HT-29 (cell line): Measurements from ENCODE around the gene ZNF19. TPM values are rescaled to one million over a fixed set of nuclear protein-coding genes. Genes with fewer than 3 reads are reported as not detected.
A peak's percentile ranks its signal among the peaks of the same experiment; 100 is the strongest.

Experiments
- DNase-seq: peaks from one replicate; pipeline ENCODE4 v3.0.0-alpha.2; 2015; ENCODE audit warnings: low spot score
- total RNA-seq: library from RNA; depleted of rRNA; stranded (reverse); fragments of >200 nt; shearing (Covaris generic); gene quantifications from 2 replicates; pipeline ENCODE4 v1.2.3, GENCODE V29; 2014

The ZNF19 gene
- total RNA-seq, 1 experiment from 2014 or later, result 3.5 TPM

DNA sequence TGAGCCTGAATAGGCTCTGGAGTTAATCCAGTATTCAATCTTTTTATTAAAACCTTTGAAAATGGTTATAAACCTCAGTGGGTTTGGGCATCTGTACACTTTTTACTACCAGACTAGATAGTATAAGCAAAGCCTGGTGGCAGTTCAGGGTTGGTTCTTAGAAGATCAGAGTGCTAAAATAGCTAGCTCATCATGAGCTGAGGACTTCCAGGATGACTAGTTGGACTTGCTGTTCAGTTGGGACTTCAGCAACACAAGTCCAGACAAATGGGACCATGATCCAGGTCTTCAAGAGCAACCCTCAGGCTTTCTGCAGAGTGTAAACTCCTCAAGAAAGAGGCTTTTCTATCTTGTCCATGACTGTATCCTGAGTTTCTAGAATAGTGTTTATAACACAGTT is 1.2 kb upstream of the ZNF19 start:
- no peak for DNase-seq

DNA sequence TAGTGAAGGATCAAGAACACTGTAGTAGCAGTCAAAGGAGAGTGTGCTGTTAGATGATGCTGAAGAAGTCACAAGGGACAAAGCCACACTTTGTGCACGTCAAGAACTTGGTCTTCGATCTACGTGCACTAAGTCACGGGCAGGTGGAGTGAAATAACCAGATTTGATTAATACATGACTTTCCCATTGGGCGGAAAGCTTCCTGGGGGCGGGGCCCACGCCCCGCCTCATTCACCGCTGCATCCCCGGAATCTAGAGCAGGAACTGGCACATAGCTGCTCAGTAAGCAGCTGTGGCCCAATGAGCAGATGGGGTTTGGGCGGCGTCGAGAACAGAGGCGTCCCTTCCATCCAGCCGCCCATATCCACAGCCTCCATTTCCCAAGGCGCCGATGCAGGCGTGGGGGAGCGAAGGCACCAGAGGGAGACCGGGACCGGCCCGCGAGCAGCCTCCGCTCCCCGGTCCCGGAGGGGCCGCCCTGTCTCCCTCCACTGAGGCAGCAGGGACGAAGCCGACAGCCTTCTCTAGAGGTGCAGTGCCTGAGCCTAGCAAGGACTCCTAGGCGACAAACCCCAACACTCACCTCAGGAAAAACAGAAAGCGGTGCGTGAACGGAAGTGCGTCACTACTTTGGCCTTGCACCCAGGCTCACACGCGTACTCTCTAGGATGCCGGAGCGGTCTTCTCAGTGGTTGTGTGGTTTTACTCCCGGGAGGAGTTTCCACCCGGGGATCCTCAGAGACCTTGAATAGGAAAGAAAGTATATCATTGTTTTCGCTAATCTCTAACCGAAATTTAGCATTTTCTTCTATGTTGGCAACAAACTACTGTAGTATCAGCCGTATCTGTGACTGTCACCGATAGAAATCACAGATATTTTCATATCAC is 4.9 kb downstream of the ZNF19 start:
- peak; percentile 92 for DNase-seq

DNA sequence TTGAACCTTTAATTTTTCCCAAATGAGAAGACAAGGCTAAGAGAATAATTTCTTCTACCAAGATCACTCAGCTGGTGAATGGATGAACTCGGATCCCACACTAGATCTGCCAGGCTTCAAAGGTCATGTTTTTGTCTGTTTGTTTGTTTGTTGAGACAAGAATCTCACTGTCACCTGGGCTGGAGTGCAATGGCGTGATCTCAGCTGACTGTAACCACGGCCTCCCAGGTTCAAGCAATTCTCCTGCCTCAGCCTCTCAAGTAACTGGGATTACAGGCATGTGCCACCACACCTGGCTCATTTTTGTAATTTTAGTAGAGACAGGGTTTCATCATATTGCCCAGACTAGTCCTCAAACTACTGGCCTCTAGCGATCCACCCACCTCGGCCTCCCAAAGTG is 6.6 kb downstream of the ZNF19 start:
- no peak for DNase-seq

DNA sequence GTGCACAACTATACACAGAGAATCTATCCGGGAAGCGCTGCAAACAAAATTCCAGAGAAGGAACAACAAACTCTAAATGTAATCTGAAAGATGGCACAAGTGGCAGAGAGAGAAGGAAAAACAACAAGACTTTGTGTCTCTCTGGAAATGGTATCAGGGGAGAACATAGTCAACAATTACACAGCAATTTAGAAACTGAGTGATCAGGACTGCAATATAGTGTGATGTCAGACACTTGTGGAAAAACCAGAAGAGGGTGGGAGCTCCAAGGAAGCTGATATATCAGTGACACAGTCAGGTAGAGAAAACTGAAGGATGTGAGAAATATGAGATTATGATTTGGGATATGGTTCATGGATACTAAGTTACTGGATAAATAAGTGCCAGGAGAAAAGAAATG is 8.2 kb downstream of the ZNF19 start:
- no peak for DNase-seq

DNA sequence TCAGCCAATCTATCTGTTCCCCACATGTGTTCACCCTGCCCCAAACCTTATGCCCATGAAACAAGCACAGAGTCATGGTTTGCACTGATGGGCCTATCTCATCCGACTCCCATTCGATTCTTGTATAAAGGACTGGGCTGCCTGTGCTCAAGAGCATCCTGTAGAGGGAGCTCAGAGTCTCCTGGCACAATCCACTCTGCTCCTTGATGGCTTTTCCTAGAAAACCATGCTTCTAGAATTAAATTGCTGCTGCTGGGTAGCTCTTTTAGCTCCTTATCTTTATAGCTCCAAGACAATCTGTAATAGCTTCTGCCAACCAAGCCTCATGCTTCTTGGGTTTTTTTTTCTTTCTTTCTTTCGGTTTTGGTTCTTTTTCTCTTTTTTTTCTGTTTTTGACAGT is 9.7 kb downstream of the ZNF19 start:
- peak; percentile 60 for DNase-seq

DNA sequence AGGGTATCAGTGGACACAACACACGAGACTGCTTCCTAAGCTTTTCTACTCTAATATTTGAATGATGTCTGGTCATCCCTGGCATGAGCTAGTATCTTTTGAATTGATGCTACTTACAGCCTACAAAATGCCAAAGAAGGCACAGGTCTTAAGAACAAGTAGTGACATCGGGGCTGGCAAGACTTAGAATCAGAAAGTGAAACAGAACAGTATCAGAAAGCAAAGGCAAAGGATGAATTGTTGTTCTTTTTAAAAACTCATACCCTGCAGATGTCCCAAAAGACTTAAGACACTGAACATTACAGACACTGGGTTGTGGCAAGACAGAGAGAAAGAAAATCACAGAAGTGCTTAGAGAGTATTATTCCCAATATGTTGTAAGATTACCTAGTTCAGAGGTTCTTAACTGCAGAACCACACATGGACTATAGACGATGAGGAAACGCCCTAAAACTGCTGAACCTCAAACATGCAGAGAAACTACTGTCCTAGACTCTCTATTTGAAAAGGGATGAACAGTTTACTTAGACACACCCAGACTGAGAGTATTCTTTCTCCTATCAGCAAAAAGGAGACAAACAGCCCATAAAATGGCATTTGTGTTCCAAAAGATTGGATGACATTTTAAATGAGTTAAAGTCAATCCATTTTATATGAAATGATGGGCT is 12.5 kb downstream of the ZNF19 start:
- no peak for DNase-seq

DNA sequence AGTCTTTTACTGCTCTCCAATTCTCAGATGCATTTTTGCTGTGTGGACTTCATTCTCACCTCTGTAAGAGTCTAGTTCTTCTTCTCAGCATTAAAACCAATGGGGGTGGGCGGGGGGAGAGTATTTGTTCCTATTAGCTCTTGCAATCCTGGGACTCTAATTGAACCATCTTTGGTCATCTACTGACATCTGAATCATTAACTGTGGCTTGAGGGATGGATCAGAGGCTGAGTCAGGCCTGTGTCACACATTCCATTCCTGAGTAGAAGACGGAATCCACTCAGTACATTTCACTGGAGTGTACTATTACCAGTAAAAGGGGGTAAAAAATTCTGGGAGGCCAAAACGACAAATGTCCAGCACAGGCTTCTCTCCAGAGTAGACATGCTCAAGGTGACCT is 14.3 kb downstream of the ZNF19 start:
- no peak for DNase-seq

DNA sequence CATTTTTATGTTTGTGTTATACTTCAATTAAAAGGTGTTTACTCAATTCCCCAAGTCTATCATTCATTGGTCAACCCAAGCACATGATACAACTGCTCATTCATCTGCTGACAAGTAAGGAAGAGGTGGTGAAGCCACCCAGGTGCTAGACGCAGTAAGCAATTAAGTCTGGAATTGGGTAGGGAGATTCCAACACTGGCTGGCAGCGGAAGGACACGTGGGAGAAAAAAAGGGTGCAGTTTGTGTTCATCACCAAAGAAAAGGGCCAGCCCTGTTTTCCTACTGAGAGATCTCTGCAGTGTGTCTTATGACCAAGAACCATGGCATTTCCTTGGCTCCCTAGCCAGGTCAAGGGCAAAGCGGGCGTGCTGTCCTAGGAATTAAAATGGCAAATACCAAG is 15.2 kb downstream of the ZNF19 start:
- no peak for DNase-seq

DNA sequence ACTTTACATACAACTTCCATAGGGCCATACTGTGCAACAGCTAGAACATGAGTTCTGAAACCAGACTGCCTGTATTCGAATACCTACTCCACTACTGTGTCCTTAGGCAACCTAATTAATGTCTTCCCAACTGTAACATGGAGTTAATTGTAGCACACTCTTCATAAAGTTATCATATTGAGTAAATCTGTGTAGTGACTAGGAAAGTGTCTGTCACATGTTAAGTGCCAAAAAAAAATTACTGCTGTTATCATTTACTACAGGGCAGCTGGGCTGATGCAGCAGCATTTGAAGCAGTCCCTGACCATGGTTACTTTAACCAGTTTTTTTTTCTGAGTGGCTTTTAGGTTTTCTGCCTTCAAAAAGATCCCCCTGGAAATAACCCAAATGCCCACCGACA is 16.2 kb downstream of the ZNF19 start:
- no peak for DNase-seq

DNA sequence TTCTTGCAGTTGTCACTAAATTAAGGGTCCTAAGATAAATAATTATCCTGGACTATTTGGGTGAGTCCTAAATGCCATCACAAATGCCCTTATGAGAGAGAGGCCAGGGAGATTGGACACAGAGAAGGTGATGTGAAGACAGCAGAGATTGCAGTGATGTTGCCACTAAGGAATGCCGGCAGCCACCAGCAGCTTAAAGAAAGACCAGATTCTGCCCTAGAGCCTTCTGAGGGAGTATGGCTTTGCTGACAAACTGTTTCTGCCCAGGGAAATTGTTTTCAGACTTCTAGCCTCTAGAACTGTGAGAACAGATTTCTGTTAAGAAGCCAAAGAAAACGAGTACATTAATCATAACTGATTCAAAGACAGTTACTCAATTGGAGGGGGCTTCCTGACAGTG is 17.1 kb downstream of the ZNF19 start:
- no peak for DNase-seq

DNA sequence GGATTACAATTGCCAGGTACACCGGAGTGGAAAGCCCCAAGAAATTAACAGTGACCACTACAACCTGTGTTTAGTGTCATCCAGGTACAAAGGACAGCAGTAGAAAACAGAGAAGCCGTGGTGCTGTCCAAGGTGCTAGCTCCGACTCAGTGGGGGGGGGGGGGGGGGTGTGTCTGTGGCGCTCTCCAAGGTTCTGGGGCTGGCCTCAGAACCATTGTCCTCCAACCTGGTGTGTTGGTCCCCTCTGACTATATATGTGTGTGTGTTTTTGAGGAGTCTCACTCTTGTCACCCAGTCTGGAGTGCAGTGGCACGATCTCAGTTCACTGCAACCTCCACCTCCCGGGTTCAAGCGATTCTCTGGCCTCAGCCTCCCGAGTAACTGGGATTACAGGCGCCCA is 21.3 kb downstream of the ZNF19 start:
- DNase-seq, result peak; percentile 41

DNA sequence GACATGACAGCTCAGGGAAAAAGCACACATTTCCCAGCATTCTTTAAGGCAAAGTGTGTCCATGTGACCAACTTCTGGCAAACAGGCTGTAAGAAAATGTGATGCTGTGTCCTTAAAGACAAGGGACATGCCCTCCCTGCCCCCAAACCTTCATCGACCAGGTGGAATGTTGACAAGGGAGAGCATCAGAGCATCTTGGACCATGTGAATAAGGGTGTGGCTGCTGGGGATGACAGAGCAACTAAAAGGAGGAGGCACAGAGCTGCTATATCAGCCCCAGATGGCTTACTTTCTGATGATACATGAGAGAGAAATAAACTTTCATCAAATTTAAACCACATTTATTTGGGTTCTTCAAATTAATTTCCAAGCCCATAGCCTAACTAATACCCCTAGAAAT is 24.9 kb downstream of the ZNF19 start:
- DNase-seq, result no peak

DNA sequence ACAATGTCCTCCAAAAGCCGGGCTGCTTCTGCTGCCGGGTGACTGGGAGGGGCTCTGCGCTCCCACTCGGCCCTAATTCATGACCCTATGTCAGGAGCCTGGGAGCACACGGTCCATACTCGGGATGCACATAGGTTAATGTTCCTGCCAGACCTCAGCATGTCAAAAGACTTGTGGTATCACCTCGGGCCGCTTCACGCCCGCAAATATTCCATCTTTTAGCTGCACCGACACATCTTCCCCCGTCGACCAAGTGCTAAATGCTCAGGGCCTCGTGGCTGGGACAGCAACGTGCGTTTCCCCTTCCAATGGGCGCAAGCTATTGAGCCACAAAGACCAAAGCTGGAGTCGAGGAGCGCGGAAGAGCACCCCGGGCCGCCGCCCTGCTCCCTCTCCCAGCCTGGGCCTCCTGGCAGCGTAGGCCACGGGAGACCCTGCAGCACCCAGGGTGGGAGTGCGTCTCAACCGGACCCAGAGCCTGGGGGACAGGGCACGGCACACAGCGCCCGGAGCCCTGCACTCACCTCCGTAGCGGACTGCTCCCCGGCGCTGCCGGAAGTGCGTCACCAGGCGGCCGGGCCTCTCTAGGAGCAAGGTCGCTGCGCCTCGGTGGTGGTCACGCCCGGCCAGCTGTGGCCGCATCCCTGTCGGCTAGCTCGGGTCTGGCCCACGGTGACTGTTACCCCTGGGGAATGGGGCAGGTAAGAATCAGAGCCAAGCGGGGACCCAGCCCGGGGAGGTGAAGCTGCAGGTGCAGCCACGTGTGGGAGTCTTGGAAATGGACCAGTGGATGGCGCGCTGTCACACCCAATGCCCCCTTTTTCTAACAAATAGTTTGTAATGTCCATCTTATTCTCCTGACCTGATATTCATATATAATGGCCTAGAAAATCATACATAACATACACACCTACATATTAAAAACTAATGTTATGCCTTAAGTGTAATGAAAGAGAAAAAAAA is 27.2 kb downstream of the ZNF19 start, which contains the start of gene ZNF23:
Gene ZNF23 (minus strand): TSS at position 562 of the 963 bp plus-strand sequence. CDS start 5,451 bp downstream, outside the sequence.
- DNase-seq, result peak; percentile 73

DNA sequence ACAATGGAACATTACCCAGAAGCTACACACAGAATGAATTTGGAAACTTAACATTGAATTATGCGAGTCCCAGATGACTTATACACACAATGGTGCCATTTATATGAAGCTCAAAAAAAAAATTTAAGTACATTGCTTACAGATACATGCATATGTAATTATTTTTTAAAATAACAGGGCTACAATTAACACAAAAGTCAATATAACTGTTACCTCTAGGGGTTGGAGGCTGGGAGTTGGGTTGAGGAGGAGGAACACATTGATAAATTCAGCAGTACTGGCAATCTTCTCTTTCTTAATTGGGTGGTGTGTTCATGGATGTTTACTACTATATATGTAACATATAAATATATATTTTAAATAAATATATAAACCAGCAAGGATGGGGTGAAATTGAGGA is 28.2 kb downstream of the ZNF19 start:
- DNase-seq, result no peak

DNA sequence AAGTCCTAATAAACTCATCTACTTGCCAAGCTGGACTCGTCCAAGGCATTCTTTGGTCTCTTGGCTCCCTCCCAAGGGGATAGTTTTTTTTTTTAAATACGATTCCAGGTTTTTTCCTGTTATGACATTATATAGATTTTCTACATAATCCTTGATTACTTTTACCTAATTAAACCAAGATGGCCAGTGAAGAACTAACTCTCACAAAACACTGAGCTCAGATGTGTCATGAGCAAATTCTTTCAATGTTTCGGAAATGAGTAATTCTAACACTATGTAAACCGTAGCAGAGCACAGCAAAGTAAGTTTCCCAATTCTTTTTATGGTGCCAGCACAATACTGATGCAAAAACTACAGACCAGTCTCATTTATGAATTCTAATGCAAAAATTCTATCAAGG is 28.9 kb downstream of the ZNF19 start:
- no peak for DNase-seq

DNA sequence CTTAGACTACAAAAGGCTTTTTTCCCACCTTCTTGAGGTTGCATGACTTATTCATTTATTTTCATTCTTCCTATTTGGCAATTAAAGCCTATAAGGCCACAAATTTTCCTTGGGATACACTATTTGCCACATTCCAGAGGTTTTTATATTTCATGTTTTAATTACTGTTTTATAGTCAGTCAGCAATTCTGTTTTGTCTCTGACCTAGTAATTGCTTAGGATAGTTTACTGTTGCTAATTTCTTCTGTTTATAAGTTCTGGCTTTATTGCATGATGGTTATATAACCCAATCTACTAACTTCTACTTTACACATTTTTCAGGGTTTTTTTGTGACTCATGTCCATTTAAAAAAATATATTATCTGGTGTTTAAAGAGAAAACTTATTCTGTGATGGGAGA is 29.6 kb downstream of the ZNF19 start:
- DNase-seq, result no peak

DNA sequence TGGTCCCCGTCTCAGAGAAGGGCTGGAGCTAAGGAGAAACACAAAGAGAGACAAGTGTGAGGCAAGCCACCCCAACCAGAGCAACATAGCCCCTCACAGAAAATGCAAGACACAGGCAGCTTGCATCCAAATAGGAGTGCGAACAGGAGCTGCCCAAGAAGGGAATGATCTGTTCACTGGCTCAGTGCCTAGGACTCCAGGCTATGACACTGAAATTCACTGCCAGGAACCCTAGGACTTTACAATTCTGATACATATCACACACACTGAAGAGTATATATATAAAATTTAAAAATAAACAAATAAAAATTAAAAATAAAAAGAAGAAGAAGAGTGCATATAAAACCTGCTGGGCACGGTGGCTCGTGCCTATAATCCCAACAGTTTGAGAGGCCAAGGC is 32.3 kb downstream of the ZNF19 start:
- no peak for DNase-seq

DNA sequence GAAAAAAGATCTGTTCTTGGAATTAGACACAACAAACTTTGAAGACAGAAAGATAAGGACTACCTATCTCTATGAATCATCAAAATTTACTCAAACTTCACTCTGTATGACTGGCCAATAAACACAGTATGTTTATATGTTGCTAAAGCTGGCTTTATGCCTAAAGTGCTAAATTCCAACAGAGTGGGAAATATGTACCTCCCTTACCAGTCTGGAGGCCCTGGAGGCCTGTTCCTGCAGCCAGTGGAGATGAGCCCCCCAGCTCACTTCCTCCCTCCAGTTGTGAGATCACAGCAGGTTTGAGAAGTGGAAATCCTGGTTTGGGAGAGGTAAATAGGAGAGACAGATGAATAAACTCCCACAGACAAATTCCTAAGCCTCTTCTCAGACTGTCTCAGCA is 36.1 kb downstream of the ZNF19 start:
- no peak for DNase-seq

DNA sequence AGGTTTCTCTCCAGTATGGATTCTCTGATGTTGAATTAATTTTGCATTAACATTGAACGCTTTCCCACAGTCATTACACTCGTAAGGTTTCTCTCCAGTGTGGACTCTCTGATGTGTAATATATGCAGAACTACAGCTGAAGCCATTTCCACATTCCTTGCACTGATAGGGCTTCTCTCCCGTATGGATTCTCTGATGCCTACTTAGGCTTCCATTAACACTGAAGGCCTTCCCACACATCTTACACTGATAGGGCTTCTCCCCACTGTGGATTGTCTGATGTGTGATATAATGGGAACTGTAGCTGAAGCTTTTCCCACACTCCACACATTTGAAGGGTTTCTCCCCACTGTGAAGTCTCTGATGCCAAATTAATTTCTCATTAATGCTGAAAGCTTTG is 40.1 kb downstream of the ZNF19 start:
- DNase-seq, result no peak

DNA sequence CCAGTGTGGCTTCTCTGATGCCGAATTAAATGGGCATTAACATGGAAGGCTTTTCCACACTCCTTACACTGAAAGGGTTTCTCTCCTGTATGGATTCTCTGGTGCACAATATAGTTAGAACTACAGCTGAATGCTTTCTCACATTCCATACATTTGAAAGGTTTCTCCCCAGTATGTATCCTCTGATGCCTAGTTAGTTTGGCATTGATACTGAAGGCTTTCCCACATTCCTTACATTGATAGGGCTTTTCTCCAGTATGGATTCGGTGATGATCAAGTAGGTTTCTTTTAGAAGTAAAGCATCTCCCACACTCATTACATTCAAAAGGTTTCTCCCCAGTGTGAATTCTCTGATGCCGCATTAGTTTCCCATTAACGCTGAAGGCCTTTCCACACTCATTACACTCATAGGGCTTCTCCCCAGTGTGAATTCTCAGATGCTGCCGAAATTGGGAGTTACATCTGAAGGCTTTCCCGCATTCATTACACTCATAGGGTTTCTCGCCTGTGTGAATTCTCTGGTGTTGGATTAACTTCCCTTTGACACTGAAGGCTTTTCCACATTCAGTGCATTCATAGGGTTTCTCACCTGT is 40.8 kb downstream of the ZNF19 start:
- DNase-seq, result no peak

DNA sequence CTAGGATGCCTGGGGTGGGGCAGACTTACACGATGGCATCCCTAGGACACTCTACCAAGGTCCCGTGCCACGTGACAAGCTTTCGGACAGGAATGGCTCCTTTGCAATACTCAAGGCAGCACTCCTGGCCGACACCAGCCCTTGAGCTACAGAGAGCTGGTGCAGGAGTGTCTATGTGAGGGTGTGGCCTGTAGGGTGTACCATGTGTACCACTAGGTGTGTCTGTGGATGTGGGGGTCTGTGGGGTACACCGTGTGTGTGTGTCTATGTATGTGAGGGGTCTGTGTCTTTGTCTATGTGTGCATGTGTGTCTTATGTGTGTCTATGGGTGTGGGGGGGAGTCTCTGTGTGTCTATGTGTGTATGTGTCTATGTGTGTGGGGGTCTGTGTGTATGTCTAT is 45.4 kb downstream of the ZNF19 start:
- DNase-seq, result no peak

DNA sequence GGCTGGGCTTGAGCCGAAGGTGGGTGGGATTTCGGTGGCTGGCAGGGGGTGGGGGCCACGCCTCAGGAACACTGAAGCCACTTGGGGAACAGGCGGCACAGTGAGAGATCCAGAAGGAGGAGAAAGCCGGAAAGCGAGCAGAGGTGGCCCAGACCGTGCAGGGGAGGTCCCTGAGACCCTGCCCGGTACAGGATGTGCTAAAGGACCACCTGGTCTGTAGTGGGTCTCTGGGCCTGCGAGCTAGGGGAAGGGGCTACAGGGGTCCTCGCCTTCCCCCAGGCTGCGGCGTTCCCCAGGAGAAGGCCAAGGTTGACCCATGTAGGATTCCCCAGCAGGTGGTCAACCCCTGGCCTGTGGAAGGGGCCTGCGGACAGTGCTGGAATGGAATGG is 47.1 kb downstream of the ZNF19 start, which contains the start of gene TLE7:
Gene TLE7 (minus strand): TSS at position 4 of the 390 bp plus-strand sequence. CDS start 8,730 bp downstream, outside the sequence.
- DNase-seq, result no peak
